GM10248 (cell line): Measurements from ENCODE around the gene ANKRD39.

ENCODE experiments used
- CTCF ChIA-PET: fragments of 300-600 bp; sonication (Branson Sonifier 250); formaldehyde crosslinking; extraction: SDS; loops from one replicate; lab custom pipeline; 2021; ENCODE audit warnings: antibody characterized with exemption; lab: Yijun Ruan, JAX
- POLR2A ChIA-PET: fragments of 350-650 bp; sonication (Branson Sonifier 250); formaldehyde crosslinking; extraction: SDS; loops from one replicate; lab custom pipeline; 2020; ENCODE audit warnings: antibody characterized with exemption; lab: Yijun Ruan, JAX
- DNase-seq: peaks from one replicate; pipeline ENCODE4 v3.0.0; 2012; ENCODE audit errors: extremely low spot score
- TF ChIP-seq, protein P1 (sequence below): IDR thresholded peaks from 2 replicates; pipeline ENCODE4 v1.5.1; 2012; ENCODE audit warnings: mild to moderate bottlenecking, low read depth; ENCODE audit errors: extremely low read depth, missing control alignments, control extremely low read depth

The ANKRD39 gene

GRCh38 chr2:96798733-96799622 is 58.8 kb downstream of the ANKRD39 start:
- TF ChIP-seq, protein P1, sequence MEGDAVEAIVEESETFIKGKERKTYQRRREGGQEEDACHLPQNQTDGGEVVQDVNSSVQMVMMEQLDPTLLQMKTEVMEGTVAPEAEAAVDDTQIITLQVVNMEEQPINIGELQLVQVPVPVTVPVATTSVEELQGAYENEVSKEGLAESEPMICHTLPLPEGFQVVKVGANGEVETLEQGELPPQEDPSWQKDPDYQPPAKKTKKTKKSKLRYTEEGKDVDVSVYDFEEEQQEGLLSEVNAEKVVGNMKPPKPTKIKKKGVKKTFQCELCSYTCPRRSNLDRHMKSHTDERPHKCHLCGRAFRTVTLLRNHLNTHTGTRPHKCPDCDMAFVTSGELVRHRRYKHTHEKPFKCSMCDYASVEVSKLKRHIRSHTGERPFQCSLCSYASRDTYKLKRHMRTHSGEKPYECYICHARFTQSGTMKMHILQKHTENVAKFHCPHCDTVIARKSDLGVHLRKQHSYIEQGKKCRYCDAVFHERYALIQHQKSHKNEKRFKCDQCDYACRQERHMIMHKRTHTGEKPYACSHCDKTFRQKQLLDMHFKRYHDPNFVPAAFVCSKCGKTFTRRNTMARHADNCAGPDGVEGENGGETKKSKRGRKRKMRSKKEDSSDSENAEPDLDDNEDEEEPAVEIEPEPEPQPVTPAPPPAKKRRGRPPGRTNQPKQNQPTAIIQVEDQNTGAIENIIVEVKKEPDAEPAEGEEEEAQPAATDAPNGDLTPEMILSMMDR, result no peak
- ChIA-PET POLR2A (no interaction called here), CTCF (interaction anchor here (1.4 to 5.3 kb wide), 9 partner anchors 8 to 65 kb away, joined by 4 to 53 read pairs (median 7); partner anchors contain the start of gene CNNM4)
- no peak for DNase-seq
